HG03571 (cell line): ENCODE results near the gene EIF4G3.

ENCODE experiments used
- ATAC-seq: cut with Tn5 transposase; IDR thresholded peaks from one replicate; pipeline ENCODE4 v1.9.1; 2021; ENCODE audit not compliant: unreplicated experiment

Gene EIF4G3

DNA sequence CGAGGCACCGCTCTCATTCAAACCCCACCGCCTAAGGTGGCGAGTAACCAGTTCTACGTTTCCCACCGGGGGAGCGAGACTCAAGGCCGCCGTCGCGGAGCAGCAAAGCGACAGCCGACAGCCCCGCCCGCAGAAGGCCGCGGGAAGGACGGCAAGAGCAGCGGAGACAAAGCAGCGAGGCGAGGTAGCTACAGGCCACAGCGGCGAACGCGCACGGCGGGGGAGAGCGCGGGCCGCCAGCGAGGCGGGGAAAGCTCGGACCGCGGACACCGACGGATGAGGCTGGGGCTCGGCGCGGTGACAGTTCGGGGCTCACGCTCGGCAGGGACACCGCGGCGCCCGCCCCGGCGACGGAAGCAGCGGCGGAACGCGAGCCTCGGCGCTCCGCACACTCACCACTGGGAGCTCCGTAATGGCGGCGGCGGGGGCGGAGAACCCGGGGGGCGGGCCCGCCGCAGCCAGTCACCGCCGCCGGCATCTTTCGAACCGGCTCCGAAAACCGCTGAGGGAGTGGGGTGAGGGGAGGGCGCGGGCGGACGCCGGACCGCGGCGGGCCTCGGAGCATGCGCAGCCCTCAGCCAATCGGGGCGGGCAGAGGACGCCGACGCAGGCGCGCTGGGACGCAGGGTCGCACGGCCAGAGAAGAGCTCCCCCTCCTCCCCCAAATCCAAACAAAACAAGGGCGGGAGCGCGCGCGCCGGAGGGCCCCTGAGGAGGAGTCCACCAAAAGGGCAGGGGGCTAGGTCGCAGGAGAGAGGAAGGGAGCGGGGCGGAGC is 390.3 kb downstream of the EIF4G3 start:
- peak; percentile 67 for ATAC-seq

DNA sequence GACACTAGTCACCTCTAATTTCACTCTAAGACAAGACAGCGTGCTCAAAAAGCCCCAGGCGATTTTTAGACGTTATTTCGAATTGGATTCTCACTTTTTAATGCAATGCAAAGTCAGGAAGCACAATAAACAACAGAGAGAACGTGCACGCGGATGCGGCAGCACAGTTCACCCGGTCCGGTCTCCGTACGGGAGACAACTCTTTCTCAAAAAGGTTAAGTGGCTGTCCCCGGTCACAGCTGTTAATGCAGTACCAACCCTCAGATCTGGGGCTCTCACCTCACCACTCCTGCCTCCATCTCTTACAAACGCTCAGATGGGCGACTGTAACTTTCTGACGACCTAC is 390.8 kb downstream of the EIF4G3 start:
- ATAC-seq: peak; percentile 5

DNA sequence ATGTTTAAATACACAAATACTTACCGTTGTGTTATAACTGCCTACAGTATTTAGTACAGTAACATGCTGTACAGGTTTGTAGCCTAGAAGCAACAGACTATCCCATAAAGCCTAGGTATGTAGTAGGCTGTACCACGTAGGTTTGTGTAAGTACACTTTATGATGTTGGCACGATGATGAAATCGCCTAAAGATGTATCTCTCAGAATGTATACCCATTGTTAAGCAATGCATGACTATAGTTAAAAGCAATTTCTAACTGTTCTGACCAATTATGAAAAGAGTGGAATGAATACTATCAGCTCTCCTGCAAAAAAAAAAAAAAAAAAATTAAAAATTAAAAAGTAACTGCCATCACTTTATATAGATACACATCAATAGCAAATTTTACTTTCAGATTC is 401.0 kb downstream of the EIF4G3 start:
- no peak for ATAC-seq

DNA sequence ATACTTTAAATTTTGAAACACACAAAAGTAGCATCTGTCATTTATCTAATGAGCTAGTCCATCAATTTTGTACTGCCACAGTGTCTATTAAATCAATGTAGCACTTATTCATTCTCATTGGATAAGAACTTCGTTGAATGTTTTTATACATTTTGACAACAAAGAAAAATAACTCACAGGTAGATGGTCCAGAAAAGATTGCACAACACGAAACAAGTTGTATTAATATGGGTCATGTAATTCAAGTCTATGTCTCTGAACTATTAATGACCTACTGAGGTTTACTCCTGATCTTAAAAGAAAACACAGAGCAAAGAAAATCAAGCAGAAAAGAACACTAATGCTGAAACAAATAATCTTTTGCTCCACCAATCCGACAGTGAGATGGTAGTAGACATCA is 404.9 kb downstream of the EIF4G3 start:
- ATAC-seq: no peak

DNA sequence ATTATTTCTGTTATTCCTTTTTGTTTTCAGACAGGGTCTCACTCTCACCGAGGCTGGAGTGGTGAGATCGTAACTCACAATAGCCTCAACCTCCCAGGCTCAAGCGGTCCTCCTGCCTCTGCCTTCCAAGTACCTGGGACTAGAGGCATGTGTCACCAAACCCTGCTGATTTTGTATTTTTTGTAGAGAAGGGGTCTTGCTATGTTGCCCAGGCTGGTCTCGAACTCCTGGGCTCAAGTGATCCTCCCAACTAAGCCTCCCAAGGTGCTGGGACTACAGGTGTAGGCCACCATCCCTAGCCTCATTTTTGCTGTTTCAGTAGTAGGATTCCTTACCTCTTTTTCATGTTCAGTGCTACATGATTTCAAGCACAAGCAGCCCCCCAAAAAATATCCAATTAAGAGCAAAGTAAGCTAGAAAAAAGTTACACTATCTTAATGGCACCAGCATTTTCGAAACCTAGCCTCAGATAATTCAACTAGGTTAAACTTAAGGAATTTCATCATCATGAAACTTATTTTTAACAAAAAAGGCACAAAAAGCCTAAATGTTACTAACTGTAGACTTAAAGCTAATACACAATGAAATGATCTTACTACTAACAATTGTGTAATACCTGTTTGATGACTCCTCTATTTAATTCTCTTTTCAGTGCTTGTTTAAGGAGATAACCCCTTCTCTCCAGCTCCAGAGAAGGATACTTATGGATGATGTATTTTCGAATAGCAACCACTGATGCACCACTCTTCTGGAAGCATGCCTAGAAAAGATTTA is 406.2 kb downstream of the EIF4G3 start:
- ATAC-seq: no peak

DNA sequence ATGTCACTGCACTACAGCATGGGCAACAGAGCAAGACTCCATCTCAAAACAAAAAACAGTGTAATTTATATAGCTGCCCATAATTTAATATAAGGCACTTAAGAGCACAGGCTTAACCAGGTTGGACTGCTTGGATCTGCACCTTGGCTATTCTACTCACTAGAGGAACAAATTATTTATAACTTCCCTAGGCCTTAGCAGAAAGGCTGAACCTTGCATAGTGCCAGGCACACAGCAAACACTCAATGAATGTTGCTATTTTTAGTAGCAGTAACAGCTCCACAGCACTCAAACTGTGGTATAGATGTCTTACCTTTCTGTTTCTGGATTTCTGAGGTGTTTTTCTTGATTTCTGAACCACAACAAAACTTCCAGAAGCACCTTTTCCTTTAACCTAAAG is 409.4 kb downstream of the EIF4G3 start:
- no peak for ATAC-seq

DNA sequence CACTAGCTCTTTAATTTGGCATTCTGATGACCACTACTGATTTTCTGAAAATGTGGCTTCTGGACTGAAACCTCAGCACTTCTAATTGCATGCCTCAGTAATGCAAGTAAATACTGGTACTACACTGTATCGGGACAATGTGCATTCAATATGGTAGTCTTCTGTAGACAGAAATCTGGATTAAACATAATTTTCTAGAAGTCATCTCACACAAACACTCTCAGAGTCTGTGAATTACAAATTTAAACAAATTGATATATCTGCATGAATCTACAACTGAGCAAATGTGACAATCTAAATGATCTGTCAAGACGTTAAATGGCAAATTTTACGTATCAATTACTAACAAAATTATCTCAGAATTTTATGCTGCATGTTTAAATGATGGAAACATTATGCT is 413.3 kb downstream of the EIF4G3 start:
- no peak for ATAC-seq

DNA sequence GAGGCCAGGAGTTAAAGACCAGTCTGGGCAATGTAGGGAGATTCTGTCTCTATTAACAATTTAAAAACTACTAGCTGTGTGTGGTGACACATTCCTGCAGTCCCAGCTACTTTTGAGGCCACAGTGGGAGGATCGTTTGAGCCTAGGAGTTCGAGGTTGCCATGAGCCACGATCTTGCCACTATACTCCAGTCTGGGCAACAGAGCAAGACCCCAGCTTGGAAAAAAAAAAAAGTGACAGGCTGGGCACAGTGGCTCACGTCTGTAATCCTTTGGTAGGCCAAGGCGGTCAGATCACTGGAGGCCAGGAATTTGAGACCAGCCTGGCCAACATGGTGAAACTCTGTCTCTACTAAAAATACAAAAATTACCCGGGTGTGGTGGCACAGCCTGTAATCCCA is 416.4 kb downstream of the EIF4G3 start:
- ATAC-seq: no peak
